K562 (cell line): ENCODE data around the gene ATRNL1. TPM values are rescaled to one million over a fixed set of nuclear protein-coding genes. Genes with fewer than 3 reads are reported as not detected.

Experiments used
- ATAC-seq: fragments of 200-7000 bp; cut with Tn5 transposase; 3 replicates; pipeline ENCODE4 v1.9.1; 2020; ENCODE audit warnings: moderate library complexity
- BruUV-seq: library from RNA; stranded (reverse); fragments of 400-500 nt; replicated peaks from 2 replicates; lab custom pipeline; 2021; lab: Mats Ljungman, UMichigan
- CTCF ChIA-PET: fragments of 300-600 bp; formaldehyde crosslinking; extraction: SDS; loops from one replicate; lab custom pipeline; 2021; ENCODE audit warnings: low intra/inter-chr PET ratio; lab: Yijun Ruan, JAX
- POLR2A ChIA-PET: fragments of 300-600, 350-650 bp; sonication (Branson Sonifier 250); formaldehyde crosslinking; extraction: SDS; loops from one replicate; lab custom pipeline; 2021; ENCODE audit warnings: antibody characterized with exemption, inconsistent platforms; lab: Yijun Ruan, JAX
- DNase-seq, 4 experiments: peaks; one replicate each; pipeline versions ENCODE4 v3.0.0 to v3.0.0-alpha.2; 2011 to 2018; ENCODE audit warnings: low spot score in 3 of 4, mixed read lengths in 3 of 4; ENCODE audit errors: extremely low read depth in 1 of 4
- FAIRE-seq: peaks from 2 replicates; lab custom pipeline; 2011; peaks lifted over from hg19 to GRCh38; lab: Jason Lieb, UNC
- H2AFZ ChIP-seq: 2 replicates; pipeline ENCODE4 v1.6.0; 2011; ENCODE audit warnings: low read depth, low read length, control low read depth, inconsistent platforms
- H3K27ac ChIP-seq: fragments of 200-600 bp; 3 replicates; pipeline ENCODE4 v1.8.0; 2011; ENCODE audit warnings: low read depth, mild to moderate bottlenecking, control low read depth, inconsistent platforms, low read length, moderate library complexity, mixed read lengths; ENCODE audit errors: extremely low read depth
- H3K27me3 ChIP-seq, 2 experiments: fragments of 300-600 bp in 1 of 2; 2 replicates in 1 of 2; 3 replicates in 1 of 2; pipeline versions ENCODE4 v1.6.0 to v1.8.0; 2011; ENCODE audit warnings: inconsistent platforms in 2 of 2, low read length in 2 of 2, mild to moderate bottlenecking in 1 of 2, mixed read lengths in 1 of 2, moderate library complexity in 1 of 2; ENCODE audit not compliant: control insufficient read depth in 2 of 2, insufficient read depth in 2 of 2
- H3K36me3 ChIP-seq: fragments of 300-600 bp; 3 replicates; pipeline ENCODE4 v1.8.0; 2011; ENCODE audit warnings: mild to moderate bottlenecking, low read length, inconsistent platforms; ENCODE audit not compliant: control insufficient read depth, insufficient read depth
- H3K4me1 ChIP-seq, 2 experiments: fragments of 200-600 bp in 1 of 2; replicated peaks in 1 of 2; 2 replicates in 1 of 2; 3 replicates in 1 of 2; pipeline versions ENCODE4 v1.5.1 to v1.8.0; 2011; ENCODE audit warnings: inconsistent platforms in 2 of 2, low read length in 2 of 2, mild to moderate bottlenecking in 1 of 2, mixed read lengths in 1 of 2, moderate library complexity in 1 of 2; ENCODE audit not compliant: control insufficient read depth in 2 of 2, insufficient read depth in 2 of 2
- H3K4me2 ChIP-seq: 2 replicates; pipeline ENCODE4 v1.6.1; 2011; ENCODE audit warnings: low read length, control low read depth, inconsistent platforms, mixed read lengths; ENCODE audit not compliant: insufficient read depth
- H3K4me3 ChIP-seq: fragments of 200-600 bp; sonication (generic), shearing (Covaris generic); 2 replicates; pipeline ENCODE4 v1.5.1; 2016; ENCODE audit warnings: control low read depth, inconsistent platforms
- H3K79me2 ChIP-seq: fragments of 200-600 bp; 3 replicates; pipeline ENCODE4 v1.8.0; 2011; ENCODE audit warnings: low read length, inconsistent platforms; ENCODE audit not compliant: control insufficient read depth, insufficient read depth
- H3K9ac ChIP-seq, 2 experiments: 2 replicates each; pipeline versions ENCODE4 v1.6.0 to v1.6.1; 2011; ENCODE audit warnings: low read depth in 2 of 2, low read length in 2 of 2, control low read depth in 1 of 2, inconsistent platforms in 1 of 2, mild to moderate bottlenecking in 1 of 2, mixed read lengths in 1 of 2; ENCODE audit not compliant: insufficient read depth in 1 of 2
- H3K9me1 ChIP-seq: one replicate; pipeline ENCODE4 v1.6.0; 2011; ENCODE audit warnings: inconsistent platforms, mild to moderate bottlenecking, low read length, moderate library complexity; ENCODE audit not compliant: control insufficient read depth, insufficient read depth
- H3K9me3 ChIP-seq: replicated peaks from 2 replicates; pipeline ENCODE4 v1.5.1; 2011; ENCODE audit warnings: low read depth, low read length, inconsistent platforms; ENCODE audit not compliant: control insufficient read depth, insufficient read depth
- H4K20me1 ChIP-seq: replicated peaks from 2 replicates; pipeline ENCODE4 v1.6.1; 2011; ENCODE audit warnings: low read length, inconsistent platforms, mixed read lengths; ENCODE audit not compliant: control insufficient read depth, insufficient read depth
- CHD4 ChIP-seq: fragments of 200-600 bp; sonication (generic); IDR thresholded peaks from 3 replicates; pipeline ENCODE4 v1.6.1; 2012; ENCODE audit warnings: low read depth, mild to moderate bottlenecking, mixed read lengths, low read length, inconsistent platforms; ENCODE audit not compliant: insufficient read depth, insufficient replicate concordance, poor library complexity, severe bottlenecking
- FOXP1 ChIP-seq: sonication (generic); formaldehyde crosslinking; IDR thresholded peaks from 2 replicates; pipeline ENCODE4 v1.8.0; 2022; ENCODE audit warnings: mild to moderate bottlenecking, missing genetic modification reagents
- HNRNPLL ChIP-seq: fragments of 200-400 bp; formaldehyde crosslinking; IDR thresholded peaks from 2 replicates; pipeline ENCODE4 v1.6.1; 2017; ENCODE audit warnings: low read length, low read depth, mild to moderate bottlenecking; ENCODE audit not compliant: poor library complexity, severe bottlenecking
- JUND ChIP-seq, 2 experiments: IDR thresholded peaks; 2 replicates in 1 of 2; 3 replicates in 1 of 2; pipeline ENCODE4 v1.6.1; 2011; ENCODE audit warnings: borderline replicate concordance in 2 of 2, low read depth in 2 of 2, low read length in 2 of 2, improper control_type of control experiment in 1 of 2, missing biosample characterization in 1 of 2, missing genetic modification characterization in 1 of 2, missing genetic modification reagents in 1 of 2
- SMARCC2 ChIP-seq: fragments of 450-650 bp; IDR thresholded peaks from 2 replicates; pipeline ENCODE4 v1.6.1; 2017; ENCODE audit warnings: antibody characterized with exemption, moderate library complexity, mild to moderate bottlenecking, low read depth
- ZNF253 ChIP-seq: fragments of 250-450 bp; sonication (Bioruptor Pico); conservative IDR thresholded peaks from 2 replicates; pipeline ENCODE4 v1.6.1; 2021; ENCODE audit warnings: mild to moderate bottlenecking
- ZNF830 ChIP-seq: fragments of 250-450 bp; sonication (Bioruptor Pico); IDR thresholded peaks from 2 replicates; pipeline ENCODE4 v1.5.0; 2021; ENCODE audit warnings: mild to moderate bottlenecking
- WGBS: fragments of 100-300 bp; shearing (Covaris generic); methylation state at CpG from one replicate; pipeline ENCODE4 v1.1.6; 2016; ENCODE audit warnings: low coverage, mixed read lengths; ENCODE audit not compliant: insufficient coverage; ENCODE audit errors: missing lambda C conversion rate; 5-methylcytosine and 5-hydroxymethylcytosine counted together
- in situ Hi-C: fragments of 300-500 bp; cut with MboI; formaldehyde crosslinking; loops from 4 replicates; pipeline ENCODE4 v1.15.0; 2018; ENCODE audit warnings: inconsistent platforms, mixed read lengths
- intact Hi-C: fragments of 100-400 bp; cut with micrococcal nuclease; formaldehyde crosslinking; loops from 2 replicates; pipeline ENCODE4 v1.14.2; 2022
- polyA plus RNA-seq, 8 experiments: library from polyadenylated mRNA; depleted of rRNA in 4 of 8; stranded (reverse) in 5 of 8; unstranded in 3 of 8; fragments of >200 nt; fragmentation: Nextera tagmentation in 2 of 8; fragmentation: Illumina TruSeq in 1 of 8; extraction: Ambion mirVana in 2 of 8; extraction: Trizol in 1 of 8; gene quantifications; 2 replicates each; pipeline versions ENCODE4 v1.2.1 to v1.2.3, GENCODE V29; 2011 to 2014; ENCODE audit warnings: inconsistent platforms in 1 of 8, missing spikeins in 1 of 8
- total RNA-seq, 7 experiments: library from RNA; depleted of rRNA in 6 of 7; stranded (reverse); fragments of >200 nt in 6 of 7; fragmentation: Illumina TruSeq in 2 of 7; extraction: Trizol in 2 of 7; gene quantifications; 2 replicates each; pipeline versions ENCODE4 v1.2.1 to v1.2.3, GENCODE V29; 2011 to 2021; ENCODE audit warnings: low replicate concordance in 1 of 7
- TF ChIP-seq, protein P1 (sequence below): fragments of 450-650 bp; IDR thresholded peaks from 2 replicates; pipeline ENCODE4 v1.6.1; 2016; ENCODE audit warnings: missing biosample characterization, missing genetic modification characterization
- TF ChIP-seq, protein P2 (sequence below): fragments of 450-650 bp; IDR thresholded peaks from 2 replicates; pipeline ENCODE4 v1.6.1; 2018; ENCODE audit not compliant: partially characterized antibody

Gene ATRNL1
- total and polyA plus RNA-seq, 9 of the 15 experiments (the other 6 are each of a cell fraction or from before 2014, with no cell fraction given): 0.18 TPM; not detected in 8

DNA sequence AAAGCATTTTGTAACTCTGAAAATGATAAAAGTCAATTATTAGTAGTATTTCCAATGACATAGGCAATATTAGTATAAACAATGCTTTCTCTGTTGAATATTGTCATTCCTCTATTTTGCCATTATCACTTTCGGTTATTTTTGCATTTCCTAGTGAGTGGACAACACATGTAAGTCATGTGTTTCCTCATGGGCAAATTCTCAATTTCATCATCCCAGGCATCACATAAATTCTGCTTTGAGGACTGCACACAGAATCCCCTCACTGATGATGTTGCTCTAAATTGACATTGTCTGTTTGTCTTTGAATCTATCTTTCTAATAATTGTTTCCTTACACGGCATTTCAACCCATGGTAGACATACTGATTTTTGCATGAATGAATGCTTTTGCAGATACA, 842.6 kb downstream of the ATRNL1 start:
- H3K9me1 ChIP-seq: no peaks in the 10 kb centered on the region
- no peaks in the 10 kb centered on the region for H4K20me1 ChIP-seq
- H3K27ac ChIP-seq: no peak overlapping the region
- no peak overlapping the region for H3K9ac ChIP-seq
- no peak overlapping the region for H3K4me2 ChIP-seq
- no peaks in the 10 kb centered on the region for H3K9me3 ChIP-seq
- no peak for FAIRE-seq
- 0% methylated on average over 2 of the region's 2 CpGs for WGBS
- intact Hi-C loops: no loop called here
- POLR2A ChIA-PET: no interaction called here
- H3K36me3 ChIP-seq: no peaks in the 10 kb centered on the region
- CTCF ChIA-PET: no interaction called here
- BruUV-seq: no TSS peak
- in situ Hi-C loops: no loop called here
- H2AFZ ChIP-seq: no peak overlapping the region
- no peak for DNase-seq
- H3K4me3 ChIP-seq: no peak overlapping the region
- H3K4me1 ChIP-seq: no peaks in the 10 kb centered on the region
- no peaks in the 10 kb centered on the region for H3K79me2 ChIP-seq
- TF ChIP-seq SMARCC2: no peak
- TF ChIP-seq, protein P1, sequence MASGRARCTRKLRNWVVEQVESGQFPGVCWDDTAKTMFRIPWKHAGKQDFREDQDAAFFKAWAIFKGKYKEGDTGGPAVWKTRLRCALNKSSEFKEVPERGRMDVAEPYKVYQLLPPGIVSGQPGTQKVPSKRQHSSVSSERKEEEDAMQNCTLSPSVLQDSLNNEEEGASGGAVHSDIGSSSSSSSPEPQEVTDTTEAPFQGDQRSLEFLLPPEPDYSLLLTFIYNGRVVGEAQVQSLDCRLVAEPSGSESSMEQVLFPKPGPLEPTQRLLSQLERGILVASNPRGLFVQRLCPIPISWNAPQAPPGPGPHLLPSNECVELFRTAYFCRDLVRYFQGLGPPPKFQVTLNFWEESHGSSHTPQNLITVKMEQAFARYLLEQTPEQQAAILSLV (tag): no peak
- TF ChIP-seq, protein P2, sequence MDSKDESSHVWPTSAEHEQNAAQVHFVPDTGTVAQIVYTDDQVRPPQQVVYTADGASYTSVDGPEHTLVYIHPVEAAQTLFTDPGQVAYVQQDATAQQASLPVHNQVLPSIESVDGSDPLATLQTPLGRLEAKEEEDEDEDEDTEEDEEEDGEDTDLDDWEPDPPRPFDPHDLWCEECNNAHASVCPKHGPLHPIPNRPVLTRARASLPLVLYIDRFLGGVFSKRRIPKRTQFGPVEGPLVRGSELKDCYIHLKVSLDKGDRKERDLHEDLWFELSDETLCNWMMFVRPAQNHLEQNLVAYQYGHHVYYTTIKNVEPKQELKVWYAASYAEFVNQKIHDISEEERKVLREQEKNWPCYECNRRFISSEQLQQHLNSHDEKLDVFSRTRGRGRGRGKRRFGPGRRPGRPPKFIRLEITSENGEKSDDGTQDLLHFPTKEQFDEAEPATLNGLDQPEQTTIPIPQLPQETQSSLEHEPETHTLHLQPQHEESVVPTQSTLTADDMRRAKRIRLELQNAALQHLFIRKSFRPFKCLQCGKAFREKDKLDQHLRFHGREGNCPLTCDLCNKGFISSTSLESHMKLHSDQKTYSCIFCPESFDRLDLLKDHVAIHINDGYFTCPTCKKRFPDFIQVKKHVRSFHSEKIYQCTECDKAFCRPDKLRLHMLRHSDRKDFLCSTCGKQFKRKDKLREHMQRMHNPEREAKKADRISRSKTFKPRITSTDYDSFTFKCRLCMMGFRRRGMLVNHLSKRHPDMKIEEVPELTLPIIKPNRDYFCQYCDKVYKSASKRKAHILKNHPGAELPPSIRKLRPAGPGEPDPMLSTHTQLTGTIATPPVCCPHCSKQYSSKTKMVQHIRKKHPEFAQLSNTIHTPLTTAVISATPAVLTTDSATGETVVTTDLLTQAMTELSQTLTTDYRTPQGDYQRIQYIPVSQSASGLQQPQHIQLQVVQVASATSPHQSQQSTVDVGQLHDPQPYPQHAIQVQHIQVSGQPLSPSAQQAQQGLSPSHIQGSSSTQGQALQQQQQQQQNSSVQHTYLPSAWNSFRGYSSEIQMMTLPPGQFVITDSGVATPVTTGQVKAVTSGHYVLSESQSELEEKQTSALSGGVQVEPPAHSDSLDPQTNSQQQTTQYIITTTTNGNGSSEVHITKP: no peak
- no peak for TF ChIP-seq CHD4
- no peak for TF ChIP-seq HNRNPLL
- TF ChIP-seq JUND (IDR thresholded peaks at IDR 0.05; ENCODE audit: borderline replicate concordance, low read depth, low read length): no peak
- TF ChIP-seq JUND (tag; IDR thresholded peaks at IDR 0.05; ENCODE audit: borderline replicate concordance, low read depth, low read length): no peak
- TF ChIP-seq FOXP1 (CRISPR knock-in tag): no peak
- TF ChIP-seq ZNF253 (CRISPR knock-in tag): no peak
- TF ChIP-seq ZNF830 (CRISPR knock-in tag): no peak
- no peak for ATAC-seq
- H3K27me3 ChIP-seq: no peaks in the 10 kb centered on the region
